Forelimb muscle (tissue), 1 donor: ENCODE measurements around the gene MAPKAPK2. TPM values are rescaled to one million over a fixed set of nuclear protein-coding genes. Genes with fewer than 3 reads are reported as not detected.
"Not testable (repeated sequence)": the region's sequence is repeated elsewhere in the genome, so short reads cannot be mapped to it uniquely, and the experiment has no call there.

Source experiments
- DNase-seq: peaks from one replicate; pipeline ENCODE4 v3.0.0-alpha.2; 2013; ENCODE audit warnings: low read depth
- polyA plus RNA-seq: library from polyadenylated mRNA; unstranded; fragments of 120-200 nt; gene quantifications from one replicate; pipeline ENCODE4 v1.2.1, GENCODE V29; 2013; ENCODE audit not compliant: insufficient read length

The MAPKAPK2 gene
- polyA plus RNA-seq, 1 donor = 75.5 TPM

- no peak for DNase-seq
Measured at GRCh38 chr1:206741142-206741701, 56.5 kb downstream of the MAPKAPK2 start.

DNA sequence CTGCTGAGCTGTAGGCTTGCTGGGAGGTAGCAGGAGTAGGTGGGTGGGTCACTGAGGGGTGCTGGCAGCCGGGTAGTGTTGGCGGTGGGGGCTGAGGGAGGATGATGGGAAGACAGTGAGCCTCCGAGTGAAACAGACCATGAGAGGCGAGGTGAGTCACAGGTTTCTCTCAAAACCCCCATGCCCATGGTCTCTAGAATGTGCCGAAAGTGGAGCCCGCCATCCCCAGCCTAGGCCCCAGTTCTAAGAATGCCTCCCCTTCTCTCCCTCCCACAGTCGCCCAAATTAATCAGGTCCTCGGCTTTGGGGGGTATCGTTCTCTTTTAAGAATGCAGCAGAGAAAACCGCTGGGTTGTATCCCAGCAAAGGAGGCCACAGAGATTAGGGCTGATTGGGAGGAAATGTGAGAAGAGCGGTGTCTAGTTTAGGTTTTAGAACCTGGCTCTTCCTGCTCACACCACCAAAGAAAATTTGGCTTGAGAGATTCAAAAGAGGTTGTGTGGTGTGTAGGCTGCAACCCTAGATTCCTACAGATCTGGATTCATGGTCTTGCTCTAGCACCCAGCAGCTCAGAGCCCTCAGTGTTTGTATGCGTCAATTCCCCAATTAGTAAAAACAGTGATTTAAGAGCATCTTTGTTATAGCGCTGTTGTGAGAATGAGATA is 58.1 kb downstream of the MAPKAPK2 start:
- DNase-seq = no peak

DNA sequence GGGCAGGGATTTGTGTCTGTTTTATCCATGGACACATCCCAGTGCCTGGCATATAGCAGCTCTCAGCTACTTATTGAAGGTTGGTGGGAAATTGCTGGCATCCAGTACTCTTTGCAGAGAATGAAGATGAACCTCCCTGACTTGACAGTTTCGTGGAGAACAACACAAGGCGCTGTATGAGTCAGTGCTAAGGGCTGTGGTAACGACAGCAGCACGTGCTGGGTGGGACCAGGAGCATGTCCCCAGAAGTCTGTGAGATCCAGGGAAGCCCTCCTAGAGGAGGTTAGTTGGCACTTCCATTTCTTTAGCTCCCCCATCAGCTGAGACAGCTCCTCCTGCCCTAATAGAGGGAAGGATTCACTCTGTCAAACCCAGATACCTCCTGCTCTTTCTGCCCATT is 60.0 kb downstream of the MAPKAPK2 start:
- no peak for DNase-seq

DNA sequence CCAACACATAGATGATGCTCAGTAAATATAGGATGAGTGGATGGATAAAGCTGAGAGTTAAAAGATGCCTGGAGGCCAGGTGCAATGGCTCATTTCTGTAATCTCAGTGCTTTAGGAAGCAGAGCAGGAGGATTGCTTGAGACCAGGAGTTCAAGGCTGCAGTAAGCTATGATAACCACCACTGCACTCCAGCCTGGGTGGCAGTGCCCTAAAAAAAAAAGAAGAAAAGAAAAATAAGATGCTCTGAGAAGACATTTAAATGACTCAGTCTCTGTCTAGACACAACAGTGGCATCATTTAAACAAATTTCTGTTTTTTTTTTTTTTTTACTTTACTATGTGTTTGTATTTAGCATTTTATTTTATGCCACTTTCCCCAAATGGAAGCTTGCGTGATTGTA is 60.6 kb downstream of the MAPKAPK2 start:
- no peak for DNase-seq

DNA sequence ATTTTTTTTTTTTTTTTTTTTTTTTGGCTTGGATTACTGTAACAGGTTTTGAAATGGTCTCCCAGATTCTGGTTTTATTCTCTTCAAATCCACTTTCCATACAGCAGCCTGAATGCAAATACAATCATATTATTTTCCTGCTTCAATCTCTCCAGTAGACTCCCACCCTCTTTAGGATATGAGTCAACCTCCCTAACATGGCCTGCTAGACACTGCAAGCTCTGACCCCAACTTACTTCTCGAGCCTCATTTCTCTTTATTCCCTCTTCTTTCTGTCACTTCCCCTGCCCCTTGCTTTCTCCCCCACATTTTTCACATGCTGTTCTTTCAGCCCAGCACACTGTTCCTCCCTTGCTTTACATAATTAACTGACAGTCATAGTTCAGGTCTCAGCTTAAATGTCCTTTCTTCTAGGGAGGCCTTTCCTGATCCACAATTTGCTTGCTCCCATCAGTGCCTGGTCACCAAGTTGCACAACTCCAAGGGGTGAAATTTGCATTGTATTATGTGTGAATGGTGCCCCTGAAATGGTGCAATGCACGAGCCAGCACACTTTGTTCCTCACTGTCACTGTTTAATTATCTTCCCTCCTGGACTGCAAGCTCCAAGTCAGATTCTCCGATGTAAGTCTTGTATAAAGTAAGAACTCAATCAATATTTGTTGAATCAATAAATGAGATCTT is 63.8 kb downstream of the MAPKAPK2 start:
- DNase-seq = no peak

GRCh38 chr1:206751891-206752290 is 67.2 kb downstream of the MAPKAPK2 start:
- no peak for DNase-seq

GRCh38 chr1:206752481-206752880 is 67.8 kb downstream of the MAPKAPK2 start:
- DNase-seq = no peak

DNA sequence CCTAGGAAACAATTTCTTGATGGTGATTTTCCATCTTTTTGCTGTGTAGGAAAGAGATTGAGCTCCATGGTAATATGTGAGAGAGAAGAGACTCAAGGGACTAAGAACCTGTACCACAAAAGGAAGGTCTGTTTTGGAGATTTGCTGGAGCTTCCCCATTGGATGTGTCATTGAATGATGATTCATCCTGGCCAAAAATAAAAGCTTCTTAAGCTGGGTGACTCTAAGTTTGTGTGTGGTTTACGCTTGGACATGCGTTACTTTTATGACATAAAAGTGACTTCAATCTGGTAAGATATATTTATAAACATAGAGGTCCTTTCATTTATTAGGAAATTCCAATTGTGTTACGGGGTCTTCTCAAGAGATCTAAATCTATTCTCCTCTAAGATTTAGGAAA is 68.4 kb downstream of the MAPKAPK2 start:
- no peak for DNase-seq

DNA sequence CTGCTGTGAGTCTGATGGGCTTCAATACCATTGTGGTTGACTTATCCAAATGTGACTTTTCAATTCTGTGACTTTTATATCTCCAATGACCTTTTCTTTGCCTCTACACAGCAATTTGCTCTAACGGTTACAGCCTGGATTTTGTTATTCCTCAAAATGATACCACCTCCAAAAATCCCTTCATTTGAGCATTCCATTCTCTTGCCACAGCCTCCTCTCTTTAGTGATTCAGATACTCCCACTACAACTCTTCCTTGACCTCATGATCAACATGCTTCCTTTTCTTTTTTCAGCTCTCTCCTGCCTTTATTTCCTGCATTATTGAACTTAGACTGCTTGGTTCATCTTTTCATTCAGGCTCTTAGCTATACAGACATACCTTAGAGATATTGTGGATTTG is 69.3 kb downstream of the MAPKAPK2 start:
- no peak for DNase-seq

DNA sequence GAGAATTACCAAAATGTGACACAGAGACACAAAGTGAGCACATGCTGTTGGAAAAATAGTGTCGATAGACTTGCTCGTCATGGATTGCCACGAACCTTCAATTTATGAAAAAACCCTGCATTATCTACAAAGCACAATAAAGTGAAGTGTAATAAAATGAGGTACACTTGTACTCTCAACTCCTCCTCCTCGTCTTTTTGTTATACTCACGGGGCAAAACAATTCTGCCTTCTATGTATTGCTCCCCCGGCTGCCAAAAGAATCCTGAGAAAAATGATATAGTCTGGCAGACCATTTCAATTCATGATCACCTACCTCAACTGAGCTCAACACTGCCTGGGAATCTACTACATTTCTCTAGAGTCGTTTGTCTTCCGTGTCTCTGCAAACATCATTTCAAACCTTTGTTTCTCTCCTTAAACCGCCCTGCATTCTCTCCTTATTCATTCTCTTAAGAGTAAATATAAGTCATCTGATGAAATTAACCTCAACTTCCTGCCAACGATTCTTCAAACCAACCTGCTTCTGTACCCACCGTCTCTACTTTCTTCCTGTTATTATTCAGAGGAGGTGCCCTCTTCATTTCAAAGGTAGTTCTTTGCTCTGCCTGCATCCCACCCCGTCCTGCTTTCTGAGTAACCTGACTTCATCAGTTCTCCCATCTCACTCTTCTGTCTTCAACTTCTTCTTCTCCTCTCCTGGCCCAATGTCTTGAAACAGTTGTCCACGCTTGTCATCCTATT is 73.0 kb downstream of the MAPKAPK2 start:
- DNase-seq = no peak

- no peak for DNase-seq
Measured at GRCh38 chr1:206760590-206760989, 75.9 kb downstream of the MAPKAPK2 start.

DNA sequence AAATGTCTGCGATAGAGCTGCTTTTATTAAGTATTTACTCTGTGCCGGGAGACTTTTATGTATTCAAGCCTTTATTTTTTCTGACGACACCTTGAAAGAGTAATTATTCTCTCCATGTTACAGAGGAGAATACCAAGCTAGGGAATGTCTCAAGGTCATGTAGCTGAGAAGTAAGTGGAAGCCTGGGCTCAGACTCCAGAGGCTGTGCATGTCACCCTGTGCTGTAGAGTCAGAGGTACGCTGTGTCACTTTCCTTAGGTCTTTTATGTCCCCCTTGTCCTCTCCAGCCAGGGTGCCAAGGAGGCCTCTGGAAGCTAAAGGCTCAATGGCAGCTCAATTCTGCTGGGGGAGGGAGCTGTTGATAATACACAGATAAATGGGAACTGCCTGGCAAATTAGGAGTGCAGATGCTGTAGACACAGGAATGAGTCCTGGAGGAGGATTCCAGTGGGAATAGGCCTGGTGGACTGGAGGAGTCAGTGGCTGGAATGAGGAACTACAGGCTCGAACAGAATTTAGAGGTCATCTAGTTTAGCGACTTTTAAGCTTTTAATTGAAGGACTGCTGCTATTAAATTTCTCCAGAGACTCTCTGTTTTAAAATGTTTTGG is 76.6 kb downstream of the MAPKAPK2 start:
- no peak for DNase-seq

- DNase-seq = not testable (repeated sequence)
Measured at GRCh38 chr1:206762741-206763364, 78.1 kb downstream of the MAPKAPK2 start.

DNA sequence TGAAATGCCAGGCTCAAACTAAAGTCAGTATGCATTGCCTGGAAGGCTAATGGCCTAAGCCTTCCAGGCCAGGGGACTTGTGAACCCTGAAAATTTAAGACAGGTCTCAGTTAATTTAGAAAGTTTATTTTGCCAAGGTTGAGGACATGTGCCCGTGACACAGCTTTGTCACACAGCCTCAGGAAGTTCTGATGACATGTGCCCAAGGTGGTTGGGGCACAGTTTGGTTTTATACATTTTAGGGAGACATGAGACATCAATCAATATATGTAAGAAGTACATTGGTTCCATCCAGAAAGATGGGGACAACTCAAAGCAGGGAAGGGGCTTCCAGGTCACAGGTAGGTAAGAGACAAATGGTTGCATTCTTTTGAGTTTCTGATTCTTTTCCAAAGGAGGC is 81.1 kb downstream of the MAPKAPK2 start:
- not testable (repeated sequence) for DNase-seq

GRCh38 chr1:206766251-206766856 is 81.6 kb downstream of the MAPKAPK2 start:
- no peak for DNase-seq

DNA sequence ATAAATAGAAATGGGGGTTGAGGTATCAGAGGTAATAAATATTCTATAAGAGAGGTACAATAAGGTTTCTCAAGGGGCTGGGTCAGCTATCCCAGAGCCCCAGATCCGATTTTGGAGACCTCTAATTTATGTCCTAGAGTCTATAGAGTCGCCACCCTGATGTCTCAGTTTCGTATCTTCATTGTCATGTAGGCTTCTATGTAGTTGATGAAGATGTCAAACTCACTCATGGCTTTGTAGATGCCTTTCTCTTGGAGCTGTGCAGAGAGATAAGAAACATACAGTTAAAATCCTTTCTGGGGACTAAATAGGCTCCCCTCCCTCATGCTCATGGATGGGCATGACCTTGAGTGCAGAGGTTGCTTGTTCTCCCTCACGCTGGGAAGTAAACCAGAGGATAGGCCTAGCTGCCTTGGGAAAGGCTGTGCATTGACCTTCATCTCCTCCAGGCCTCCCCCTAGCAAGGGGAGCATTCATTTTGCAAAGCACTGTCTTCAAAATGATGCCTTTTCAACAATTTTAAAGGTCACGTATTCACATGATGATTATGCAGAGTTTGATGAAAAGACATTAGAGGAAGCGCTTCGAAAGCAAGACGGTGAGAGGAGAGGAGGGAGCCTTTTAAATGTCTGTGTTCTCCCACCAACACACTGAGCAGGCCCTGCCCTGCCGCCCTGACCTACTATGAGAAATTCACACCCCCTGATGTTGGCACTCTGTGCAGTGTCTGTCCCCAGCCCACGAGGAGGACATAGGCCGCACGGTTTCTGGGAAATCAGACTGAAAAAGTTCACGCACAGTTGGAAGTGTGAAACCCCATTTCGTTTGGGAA is 84.0 kb downstream of the MAPKAPK2 start:
- DNase-seq = no peak

DNA sequence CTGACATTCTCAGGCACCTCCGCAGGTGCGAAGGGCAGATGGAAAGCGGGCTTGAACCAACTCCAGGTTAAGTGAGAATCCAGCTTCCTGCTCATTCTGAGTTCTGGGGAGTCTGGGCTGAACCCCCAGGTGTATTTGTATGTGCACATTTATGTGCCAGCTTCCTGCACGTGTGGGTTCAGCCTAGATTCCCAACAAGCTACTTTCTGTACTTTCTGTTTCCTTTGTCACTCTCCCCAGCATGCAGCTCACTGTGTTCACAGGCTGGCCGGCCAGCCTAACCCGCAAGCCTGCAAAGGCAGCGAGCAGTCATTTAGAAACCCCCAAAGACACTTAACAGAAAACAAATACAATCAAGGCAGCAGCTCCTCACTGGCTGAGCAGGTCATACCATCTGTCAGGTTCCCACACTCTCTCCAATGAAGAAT is 84.6 kb downstream of the MAPKAPK2 start:
- no peak for DNase-seq

GRCh38 chr1:206770531-206771337 is 86.0 kb downstream of the MAPKAPK2 start, which contains the start of gene IL19:
Gene IL19, plus strand, starts transcription at chr1:206770773. Its CDS starts 65,890 bp downstream, at chr1:206836663.
- DNase-seq = no peak

DNA sequence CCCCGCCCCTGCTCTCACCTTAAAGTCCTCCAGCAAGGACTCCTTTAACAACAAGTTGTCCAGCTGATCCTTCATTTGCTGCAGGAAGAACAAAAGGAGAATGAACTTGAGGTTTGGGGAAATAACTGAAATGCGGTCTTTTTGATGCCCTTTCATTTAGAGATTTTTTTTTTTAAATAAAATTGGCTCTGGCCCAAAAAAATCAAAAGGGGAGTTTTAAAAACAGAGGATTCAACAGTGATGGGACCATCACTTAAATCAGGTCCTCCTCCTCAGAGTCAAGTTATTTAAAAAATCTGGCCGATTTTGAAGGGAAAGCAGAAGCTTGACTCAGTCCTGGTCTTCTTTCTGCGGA is 86.6 kb downstream of the MAPKAPK2 start:
- DNase-seq = no peak
